Uterus (tissue), 2 donors: ENCODE measurements around the gene REXO1.

Experiments used
- POLR2A ChIP-seq, 2 donors: fragments of 450-650 bp; IDR thresholded peaks; one replicate each; pipeline ENCODE4 v1.6.1; 2016; ENCODE audit warnings: antibody characterized with exemption in 2 of 2, mild to moderate bottlenecking in 1 of 2, moderate library complexity in 1 of 2
- TF ChIP-seq, protein P1 (sequence below), 4 experiments: fragments of 200-600 bp in 2 of 4; fragments of 450-650 bp in 2 of 4; sonication (generic) in 2 of 4; IDR thresholded peaks; one replicate each; pipeline ENCODE4 v1.5.1; 2016 to 2019; ENCODE audit warnings: antibody characterized with exemption in 4 of 4, mild to moderate bottlenecking in 2 of 4, moderate library complexity in 1 of 4

DNA sequence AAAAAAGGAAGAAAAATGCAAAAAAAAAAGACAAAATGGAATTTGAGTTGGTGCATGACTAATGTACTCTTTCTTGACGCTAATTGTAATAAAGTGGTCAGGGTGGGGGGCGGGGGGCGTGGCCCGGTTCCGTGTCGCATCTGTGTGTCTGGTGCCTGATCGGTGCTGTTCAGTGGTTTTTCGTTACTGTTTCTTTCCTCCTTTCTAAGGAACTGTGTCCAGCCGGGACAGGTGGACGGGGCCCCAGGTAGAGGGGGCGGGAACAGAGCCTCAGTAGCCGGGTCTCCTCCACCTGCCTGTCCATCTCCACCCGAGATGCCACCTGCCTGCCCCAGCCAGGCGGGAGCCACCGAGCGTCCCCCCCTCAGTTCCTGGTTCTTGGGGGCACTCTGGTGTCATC is 68.7 kb downstream of the REXO1 start:
- TF ChIP-seq, protein P1, sequence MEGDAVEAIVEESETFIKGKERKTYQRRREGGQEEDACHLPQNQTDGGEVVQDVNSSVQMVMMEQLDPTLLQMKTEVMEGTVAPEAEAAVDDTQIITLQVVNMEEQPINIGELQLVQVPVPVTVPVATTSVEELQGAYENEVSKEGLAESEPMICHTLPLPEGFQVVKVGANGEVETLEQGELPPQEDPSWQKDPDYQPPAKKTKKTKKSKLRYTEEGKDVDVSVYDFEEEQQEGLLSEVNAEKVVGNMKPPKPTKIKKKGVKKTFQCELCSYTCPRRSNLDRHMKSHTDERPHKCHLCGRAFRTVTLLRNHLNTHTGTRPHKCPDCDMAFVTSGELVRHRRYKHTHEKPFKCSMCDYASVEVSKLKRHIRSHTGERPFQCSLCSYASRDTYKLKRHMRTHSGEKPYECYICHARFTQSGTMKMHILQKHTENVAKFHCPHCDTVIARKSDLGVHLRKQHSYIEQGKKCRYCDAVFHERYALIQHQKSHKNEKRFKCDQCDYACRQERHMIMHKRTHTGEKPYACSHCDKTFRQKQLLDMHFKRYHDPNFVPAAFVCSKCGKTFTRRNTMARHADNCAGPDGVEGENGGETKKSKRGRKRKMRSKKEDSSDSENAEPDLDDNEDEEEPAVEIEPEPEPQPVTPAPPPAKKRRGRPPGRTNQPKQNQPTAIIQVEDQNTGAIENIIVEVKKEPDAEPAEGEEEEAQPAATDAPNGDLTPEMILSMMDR (IDR thresholded peaks at IDR 0.05), result no peak
- TF ChIP-seq POLR2A (IDR thresholded peaks at IDR 0.05), result no peak
